Colonic mucosa (tissue), 4 donors: Measurements from ENCODE around the gene ADGRA1. TPM values are rescaled to one million over a fixed set of nuclear protein-coding genes. Genes with fewer than 3 reads are reported as not detected.

Experiments used
- DNase-seq: peaks from one replicate; pipeline ENCODE4 v3.0.0-alpha.2; 2020
- H3K27ac ChIP-seq: fragments of 200-600 bp; one replicate; pipeline ENCODE4 v1.8.0; 2021
- H3K27me3 ChIP-seq: fragments of 200-600 bp; one replicate; pipeline ENCODE4 v1.8.0; 2021
- H3K36me3 ChIP-seq: fragments of 200-600 bp; one replicate; pipeline ENCODE4 v1.8.0; 2021
- H3K4me1 ChIP-seq: fragments of 200-600 bp; one replicate; pipeline ENCODE4 v1.8.0; 2021; ENCODE audit warnings: mild to moderate bottlenecking
- H3K4me3 ChIP-seq: fragments of 200-600 bp; one replicate; pipeline ENCODE4 v1.8.0; 2021
- H3K9ac ChIP-seq, 2 donors: one replicate each; pipeline ENCODE4 v1.7.0; 2013; ENCODE audit warnings: control low read depth in 2 of 2, low read depth in 2 of 2, low read length in 2 of 2
- H3K9me3 ChIP-seq: fragments of 200-600 bp; one replicate; pipeline ENCODE4 v1.8.0; 2021
- intact Hi-C: fragments of 100-400 bp; cut with DNase I; formaldehyde crosslinking; loops from one replicate; pipeline ENCODE4 v1.14.1; 2022
- total RNA-seq, 2 donors: library from RNA; stranded (reverse); fragmentation: NEBNext Ultra II Directional in 1 of 2; extraction: Animal tissue kit (Norgen Biotek cat#: 25700) in 1 of 2; gene quantifications; one replicate each; pipeline ENCODE4 v1.2.1, GENCODE V29; 2021
- TF ChIP-seq, protein P1 (sequence below): fragments of 200-600 bp; IDR thresholded peaks from one replicate; pipeline ENCODE4 v1.8.0; 2022; ENCODE audit warnings: antibody characterized with exemption, mild to moderate bottlenecking
- donor health status: healthy.
- donor health status: DM: no; HTN: no; CAD: no.
- donor health status: DM: no; HTN: no; CAD: no.

Gene ADGRA1
- total RNA-seq, 2 donors from 2014 or later = not detected

DNA sequence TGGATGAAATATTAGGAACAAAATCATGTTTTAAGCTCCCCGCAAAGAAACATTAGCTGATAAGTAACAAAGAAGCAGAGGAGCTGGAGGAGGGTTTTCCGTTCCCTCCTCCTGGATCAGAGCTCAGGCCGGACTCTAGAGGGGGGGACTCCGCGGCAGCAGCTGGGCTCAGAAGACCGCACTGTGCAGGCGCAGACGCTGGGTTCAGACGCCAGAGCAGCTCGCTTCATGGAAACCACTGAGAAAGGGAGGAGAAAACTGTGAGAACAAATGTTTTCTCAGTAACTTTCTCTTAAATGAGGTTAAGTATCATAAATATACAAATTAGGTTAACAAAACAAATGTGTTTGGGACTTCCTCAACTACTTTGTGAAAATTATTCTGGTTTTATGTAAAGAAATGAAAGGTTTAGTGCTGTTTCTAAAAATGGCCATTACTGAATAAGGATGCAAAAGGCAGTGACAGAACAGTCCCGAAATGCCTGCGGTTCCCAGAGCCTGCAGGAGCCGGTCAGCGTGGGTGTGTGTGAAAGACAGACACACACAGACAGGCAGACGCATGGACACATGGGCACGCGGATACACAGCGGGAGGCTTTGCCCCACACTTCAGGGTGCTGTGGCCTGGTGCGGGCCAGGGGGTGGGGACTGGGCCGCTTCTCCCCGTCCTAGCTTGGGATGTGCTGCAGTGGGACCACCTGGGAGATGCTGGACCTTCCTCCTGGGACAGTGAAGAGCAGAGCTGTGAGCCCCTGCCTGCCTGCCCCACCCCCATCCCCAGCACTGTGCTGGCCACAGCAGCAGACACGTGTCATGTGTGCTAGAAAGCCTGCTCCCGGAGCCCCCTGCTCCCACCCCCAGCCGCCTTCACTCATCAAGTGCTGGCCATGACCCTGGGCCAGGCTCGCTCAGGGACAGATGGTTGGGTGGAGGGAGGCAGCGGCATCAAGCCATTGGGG is 20.3 kb upstream of the ADGRA1 start:
- DNase-seq = no peak
- H3K36me3 ChIP-seq = no peaks in the 10 kb centered on the region
- no peaks in the 10 kb centered on the region for H3K4me1 ChIP-seq
- H3K27me3 ChIP-seq = no peaks in the 10 kb centered on the region
- TF ChIP-seq, protein P1, sequence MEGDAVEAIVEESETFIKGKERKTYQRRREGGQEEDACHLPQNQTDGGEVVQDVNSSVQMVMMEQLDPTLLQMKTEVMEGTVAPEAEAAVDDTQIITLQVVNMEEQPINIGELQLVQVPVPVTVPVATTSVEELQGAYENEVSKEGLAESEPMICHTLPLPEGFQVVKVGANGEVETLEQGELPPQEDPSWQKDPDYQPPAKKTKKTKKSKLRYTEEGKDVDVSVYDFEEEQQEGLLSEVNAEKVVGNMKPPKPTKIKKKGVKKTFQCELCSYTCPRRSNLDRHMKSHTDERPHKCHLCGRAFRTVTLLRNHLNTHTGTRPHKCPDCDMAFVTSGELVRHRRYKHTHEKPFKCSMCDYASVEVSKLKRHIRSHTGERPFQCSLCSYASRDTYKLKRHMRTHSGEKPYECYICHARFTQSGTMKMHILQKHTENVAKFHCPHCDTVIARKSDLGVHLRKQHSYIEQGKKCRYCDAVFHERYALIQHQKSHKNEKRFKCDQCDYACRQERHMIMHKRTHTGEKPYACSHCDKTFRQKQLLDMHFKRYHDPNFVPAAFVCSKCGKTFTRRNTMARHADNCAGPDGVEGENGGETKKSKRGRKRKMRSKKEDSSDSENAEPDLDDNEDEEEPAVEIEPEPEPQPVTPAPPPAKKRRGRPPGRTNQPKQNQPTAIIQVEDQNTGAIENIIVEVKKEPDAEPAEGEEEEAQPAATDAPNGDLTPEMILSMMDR = no peak
- no peak overlapping the region for H3K27ac ChIP-seq
- no peak overlapping the region for H3K9ac ChIP-seq
- intact Hi-C loops = no loop called here
- H3K9me3 ChIP-seq = no peaks in the 10 kb centered on the region
- H3K4me3 ChIP-seq = no peak overlapping the region

DNA sequence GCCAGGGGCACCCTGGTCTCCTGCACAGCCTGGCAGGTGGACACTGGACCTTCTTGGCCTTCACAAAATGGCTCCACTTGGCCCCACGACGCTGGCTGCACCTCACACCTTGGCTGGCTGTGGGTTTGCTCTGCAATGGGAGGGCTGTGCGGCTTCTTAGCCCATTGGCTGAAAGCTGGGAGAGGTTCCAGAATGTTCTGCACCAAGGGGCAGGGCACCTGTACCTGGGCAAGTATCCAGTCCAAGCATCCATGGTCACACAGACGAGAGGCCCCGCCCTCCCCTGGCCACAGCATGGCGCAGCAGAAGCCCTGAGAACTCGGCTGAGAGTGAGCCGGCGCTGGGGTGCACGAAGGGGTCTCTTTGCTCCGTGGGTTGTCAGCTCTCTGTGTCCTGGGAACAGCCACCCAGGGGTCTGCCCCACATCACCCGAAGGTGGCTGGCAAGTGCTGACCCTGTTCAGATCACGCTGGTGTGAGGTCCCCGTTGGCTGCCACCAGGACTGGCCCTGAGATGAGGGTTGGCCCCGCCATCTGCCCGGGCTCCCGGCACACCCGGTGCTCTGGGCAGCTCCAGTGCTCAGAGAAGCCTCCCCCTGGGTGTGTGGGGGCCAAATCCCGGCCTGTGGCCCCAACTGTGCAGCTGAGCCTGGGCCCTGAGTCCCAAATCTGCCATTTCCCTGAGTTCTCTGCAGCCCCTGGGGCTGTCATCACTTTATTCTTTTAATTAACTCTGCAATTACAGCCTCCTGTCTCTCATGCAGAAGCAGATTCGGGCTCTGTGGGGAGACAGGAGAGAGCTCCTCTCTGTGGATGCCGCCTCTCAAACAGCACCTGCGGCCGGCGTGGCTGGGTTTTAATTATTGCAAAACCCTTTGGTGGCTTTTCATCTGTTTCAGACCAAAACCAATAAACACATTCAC is 19.4 kb upstream of the ADGRA1 start:
- Histone ChIP-seq H3K27ac (no peak overlapping the region), H3K9ac (no peak overlapping the region), H3K36me3 (no peaks in the 10 kb centered on the region), H3K4me3 (no peak overlapping the region), H3K9me3 (no peaks in the 10 kb centered on the region), H3K27me3 (no peaks in the 10 kb centered on the region), H3K4me1 (no peaks in the 10 kb centered on the region)
- TF ChIP-seq, protein P1 = no peak
- intact Hi-C loops = no loop called here
- no peak for DNase-seq

- DNase-seq = no peak
- Histone ChIP-seq H3K9me3 (no peaks in the 10 kb centered on the region), H3K9ac (no peak overlapping the region), H3K4me1 (no peaks in the 10 kb centered on the region), H3K27ac (no peak overlapping the region), H3K4me3 (no peak overlapping the region), H3K36me3 (no peaks in the 10 kb centered on the region), H3K27me3 (no peaks in the 10 kb centered on the region)
- intact Hi-C loops = no loop called here
- TF ChIP-seq, protein P1 = no peak
Observed at GRCh38 chr10:133069033-133069525, 18.6 kb upstream of the ADGRA1 start.

GRCh38 chr10:133070405-133070804 is 17.3 kb upstream of the ADGRA1 start:
- Histone ChIP-seq H3K4me3 (no peak overlapping the region), H3K36me3 (no peaks in the 10 kb centered on the region), H3K27me3 (no peaks in the 10 kb centered on the region), H3K9ac (no peak overlapping the region), H3K27ac (no peak overlapping the region), H3K9me3 (no peaks in the 10 kb centered on the region), H3K4me1 (no peaks in the 10 kb centered on the region)
- DNase-seq = no peak
- intact Hi-C loops = no loop called here
- TF ChIP-seq, protein P1 = no peak

DNA sequence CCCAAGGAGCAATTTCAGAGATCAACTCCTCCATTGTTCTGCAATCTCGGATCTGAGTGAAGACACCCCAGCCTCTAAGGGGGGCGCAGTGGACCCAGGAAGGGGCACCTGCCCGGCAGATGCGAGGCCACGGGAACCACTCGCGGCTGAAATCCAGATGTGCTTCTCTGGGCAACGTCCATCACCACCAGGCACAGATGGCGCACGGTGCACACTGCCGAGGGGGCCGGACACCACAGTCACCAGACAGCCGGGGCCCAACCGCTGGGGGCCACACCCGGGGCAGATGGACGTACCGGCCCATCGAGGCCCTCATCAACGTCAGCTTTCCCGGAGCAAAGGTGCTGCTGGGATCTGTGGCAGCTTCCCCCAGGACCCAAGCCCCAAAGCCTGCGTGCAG is 16.9 kb upstream of the ADGRA1 start:
- H3K9me3 ChIP-seq = no peaks in the 10 kb centered on the region
- H3K27ac ChIP-seq = no peak overlapping the region
- no peaks in the 10 kb centered on the region for H3K4me1 ChIP-seq
- no peak overlapping the region for H3K9ac ChIP-seq
- H3K4me3 ChIP-seq = no peak overlapping the region
- H3K36me3 ChIP-seq = no peaks in the 10 kb centered on the region
- intact Hi-C loops = no loop called here
- no peaks in the 10 kb centered on the region for H3K27me3 ChIP-seq
- DNase-seq = no peak
- TF ChIP-seq, protein P1 = no peak
